Measurements from ENCODE around the gene SLCO2B1.

The SLCO2B1 gene

GRCh38 chr11:75246671-75247350, 95.9 kb downstream of the SLCO2B1 start:
- Histone ChIP-seq H3K4me1 (ENCODE audit: insufficient read depth, low read length) (no peaks in the 10 kb centered on the region), H3K9me3 (ENCODE audit: low read length) (no peaks in the 10 kb centered on the region), H3K4me3 (ENCODE audit: low read length) (no peak overlapping the region), H3K27me3 (ENCODE audit: insufficient read depth, low read length) (peaks cover 9% of the 10 kb centered on the region), H2AFZ (ENCODE audit: low read depth, low read length) (no peak overlapping the region), H3K36me3 (ENCODE audit: insufficient read depth, low read length) (no peaks in the 10 kb centered on the region)

GRCh38 chr11:75248924-75249256, 98.0 kb downstream of the SLCO2B1 start:
- Histone ChIP-seq H3K36me3 (ENCODE audit: insufficient read depth, low read length) (no peaks in the 10 kb centered on the region), H2AFZ (ENCODE audit: low read depth, low read length) (no peak overlapping the region), H3K9me3 (ENCODE audit: low read length) (peaks cover 3% of the 10 kb centered on the region), H3K27me3 (ENCODE audit: insufficient read depth, low read length) (peaks cover 6% of the 10 kb centered on the region), H3K4me3 (ENCODE audit: low read length) (no peak overlapping the region), H3K4me1 (ENCODE audit: insufficient read depth, low read length) (no peaks in the 10 kb centered on the region)

- peaks cover 3% of the 10 kb centered on the region for H3K9me3 ChIP-seq (ENCODE audit: low read length)
- H3K27me3 ChIP-seq (ENCODE audit: insufficient read depth, low read length) = peaks cover 6% of the 10 kb centered on the region
- H3K4me3 ChIP-seq (ENCODE audit: low read length) = no peak overlapping the region
- H3K4me1 ChIP-seq (ENCODE audit: insufficient read depth, low read length) = no peaks in the 10 kb centered on the region
- no peaks in the 10 kb centered on the region for H3K36me3 ChIP-seq (ENCODE audit: insufficient read depth, low read length)
- H2AFZ ChIP-seq (ENCODE audit: low read depth, low read length) = no peak overlapping the region
Measured at GRCh38 chr11:75249704-75250103, 98.8 kb downstream of the SLCO2B1 start.

GRCh38 chr11:75254326-75254725, 103.4 kb downstream of the SLCO2B1 start:
- Histone ChIP-seq H3K4me1 (ENCODE audit: insufficient read depth, low read length) (no peaks in the 10 kb centered on the region), H3K27me3 (ENCODE audit: insufficient read depth, low read length) (no peaks in the 10 kb centered on the region)

More at GRCh38 chr11:75254326-75254725, 103.4 kb downstream of the SLCO2B1 start:
- Histone ChIP-seq H3K36me3 (ENCODE audit: insufficient read depth, low read length) (no peaks in the 10 kb centered on the region), H3K4me3 (ENCODE audit: low read length) (no peak overlapping the region), H2AFZ (ENCODE audit: low read depth, low read length) (no peak overlapping the region), H3K9me3 (ENCODE audit: low read length) (peaks cover 3% of the 10 kb centered on the region)
